Panc1 (cell line): Measurements from ENCODE around the gene TBX5.

Experiments used
- POLR2AphosphoS5 ChIP-seq: IDR thresholded peaks from 2 replicates; pipeline ENCODE4 v1.6.1; 2012; ENCODE audit warnings: mild to moderate bottlenecking, low read depth, low read length, moderate library complexity
- TF ChIP-seq, protein P1 (sequence below), 2 experiments: IDR thresholded peaks; 2 replicates each; pipeline ENCODE4 v1.6.1; 2011 to 2012; ENCODE audit warnings: low read depth in 2 of 2, control low read depth in 1 of 2, low read length in 1 of 2, mild to moderate bottlenecking in 1 of 2, moderate library complexity in 1 of 2; ENCODE audit not compliant: insufficient read depth in 1 of 2
- TF ChIP-seq, protein P2 (sequence below): fragments of 450-650 bp; IDR thresholded peaks from 2 replicates; pipeline ENCODE4 v1.5.1; 2017; ENCODE audit warnings: mild to moderate bottlenecking

DNA sequence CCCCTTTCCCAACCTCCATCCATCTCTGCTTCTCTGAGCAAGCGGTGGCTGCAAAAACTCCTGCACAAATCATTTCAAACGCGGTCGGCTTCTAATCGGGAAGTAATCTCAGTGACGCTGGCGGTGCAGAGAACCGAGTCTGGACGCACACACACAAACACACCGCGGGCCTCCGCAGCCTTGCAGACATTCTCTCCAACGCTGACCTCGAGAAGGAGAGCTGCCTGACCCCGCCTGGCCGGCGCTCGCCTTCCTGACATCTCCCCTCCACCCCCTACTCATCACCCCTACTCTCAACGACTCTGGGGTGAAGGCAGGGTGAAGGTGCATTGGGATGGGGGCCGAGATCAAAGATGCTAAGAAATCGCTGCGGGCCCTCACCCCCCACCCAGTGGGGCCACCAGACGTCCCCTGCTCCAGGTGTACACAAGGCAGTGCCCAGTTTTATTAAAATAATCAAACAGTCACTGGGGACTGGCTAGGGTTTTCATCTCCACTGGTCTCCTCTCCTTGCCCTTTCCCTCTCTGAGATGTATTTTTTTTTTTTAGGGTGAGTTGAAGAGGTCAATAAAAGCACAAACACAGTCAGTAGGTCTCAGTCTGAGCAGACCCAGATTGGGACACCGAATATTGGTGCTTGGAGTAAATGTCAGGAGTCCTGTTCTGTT, 506 bp upstream of the TBX5 start:
- TF ChIP-seq, protein P1, sequence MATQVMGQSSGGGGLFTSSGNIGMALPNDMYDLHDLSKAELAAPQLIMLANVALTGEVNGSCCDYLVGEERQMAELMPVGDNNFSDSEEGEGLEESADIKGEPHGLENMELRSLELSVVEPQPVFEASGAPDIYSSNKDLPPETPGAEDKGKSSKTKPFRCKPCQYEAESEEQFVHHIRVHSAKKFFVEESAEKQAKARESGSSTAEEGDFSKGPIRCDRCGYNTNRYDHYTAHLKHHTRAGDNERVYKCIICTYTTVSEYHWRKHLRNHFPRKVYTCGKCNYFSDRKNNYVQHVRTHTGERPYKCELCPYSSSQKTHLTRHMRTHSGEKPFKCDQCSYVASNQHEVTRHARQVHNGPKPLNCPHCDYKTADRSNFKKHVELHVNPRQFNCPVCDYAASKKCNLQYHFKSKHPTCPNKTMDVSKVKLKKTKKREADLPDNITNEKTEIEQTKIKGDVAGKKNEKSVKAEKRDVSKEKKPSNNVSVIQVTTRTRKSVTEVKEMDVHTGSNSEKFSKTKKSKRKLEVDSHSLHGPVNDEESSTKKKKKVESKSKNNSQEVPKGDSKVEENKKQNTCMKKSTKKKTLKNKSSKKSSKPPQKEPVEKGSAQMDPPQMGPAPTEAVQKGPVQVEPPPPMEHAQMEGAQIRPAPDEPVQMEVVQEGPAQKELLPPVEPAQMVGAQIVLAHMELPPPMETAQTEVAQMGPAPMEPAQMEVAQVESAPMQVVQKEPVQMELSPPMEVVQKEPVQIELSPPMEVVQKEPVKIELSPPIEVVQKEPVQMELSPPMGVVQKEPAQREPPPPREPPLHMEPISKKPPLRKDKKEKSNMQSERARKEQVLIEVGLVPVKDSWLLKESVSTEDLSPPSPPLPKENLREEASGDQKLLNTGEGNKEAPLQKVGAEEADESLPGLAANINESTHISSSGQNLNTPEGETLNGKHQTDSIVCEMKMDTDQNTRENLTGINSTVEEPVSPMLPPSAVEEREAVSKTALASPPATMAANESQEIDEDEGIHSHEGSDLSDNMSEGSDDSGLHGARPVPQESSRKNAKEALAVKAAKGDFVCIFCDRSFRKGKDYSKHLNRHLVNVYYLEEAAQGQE (IDR thresholded peaks at IDR 0.05; ENCODE audit: insufficient read depth in 1 of 2, low read depth in 2 of 2, low read length in 1 of 2): no peak
- TF ChIP-seq, protein P2, sequence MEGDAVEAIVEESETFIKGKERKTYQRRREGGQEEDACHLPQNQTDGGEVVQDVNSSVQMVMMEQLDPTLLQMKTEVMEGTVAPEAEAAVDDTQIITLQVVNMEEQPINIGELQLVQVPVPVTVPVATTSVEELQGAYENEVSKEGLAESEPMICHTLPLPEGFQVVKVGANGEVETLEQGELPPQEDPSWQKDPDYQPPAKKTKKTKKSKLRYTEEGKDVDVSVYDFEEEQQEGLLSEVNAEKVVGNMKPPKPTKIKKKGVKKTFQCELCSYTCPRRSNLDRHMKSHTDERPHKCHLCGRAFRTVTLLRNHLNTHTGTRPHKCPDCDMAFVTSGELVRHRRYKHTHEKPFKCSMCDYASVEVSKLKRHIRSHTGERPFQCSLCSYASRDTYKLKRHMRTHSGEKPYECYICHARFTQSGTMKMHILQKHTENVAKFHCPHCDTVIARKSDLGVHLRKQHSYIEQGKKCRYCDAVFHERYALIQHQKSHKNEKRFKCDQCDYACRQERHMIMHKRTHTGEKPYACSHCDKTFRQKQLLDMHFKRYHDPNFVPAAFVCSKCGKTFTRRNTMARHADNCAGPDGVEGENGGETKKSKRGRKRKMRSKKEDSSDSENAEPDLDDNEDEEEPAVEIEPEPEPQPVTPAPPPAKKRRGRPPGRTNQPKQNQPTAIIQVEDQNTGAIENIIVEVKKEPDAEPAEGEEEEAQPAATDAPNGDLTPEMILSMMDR: no peak
- TF ChIP-seq POLR2AphosphoS5: no peak
